Measurements from ENCODE around the gene LSM14B. TPM values are rescaled to one million over a fixed set of nuclear protein-coding genes. Genes with fewer than 3 reads are reported as not detected.
"Not testable (repeated sequence)": the region's sequence is repeated elsewhere in the genome, so short reads cannot be mapped to it uniquely, and the experiment has no call there.

LSM14B gene
- total RNA-seq, 1 experiment from 2014 or later, result 51.3 TPM

GRCh38 chr20:62112368-62112767 lies 9.9 kb upstream of the LSM14B start (continued):
- TF ChIP-seq YY1 (IDR thresholded peaks at IDR 0.05; ENCODE audit: extremely low read depth, insufficient replicate concordance, low read depth, low read length) (no peak), SIN3A (IDR thresholded peaks at IDR 0.05; ENCODE audit: low read depth) (no peak), MAX (IDR thresholded peaks at IDR 0.05) (no peak), TCF7L2 (IDR thresholded peaks at IDR 0.05; ENCODE audit: borderline replicate concordance, extremely low read depth, insufficient read depth, insufficient read length) (no peak), JUND (IDR thresholded peaks at IDR 0.05) (no peak), EGR1 (IDR thresholded peaks at IDR 0.05; ENCODE audit: low read depth) (no peak), RAD21 (IDR thresholded peaks at IDR 0.05; ENCODE audit: low read depth) (no peak)

GRCh38 chr20:62114894-62115293 lies 7.4 kb upstream of the LSM14B start:
- Histone ChIP-seq H3K79me2 (ENCODE audit: insufficient read depth, low read length) (no peaks in the 10 kb centered on the region), H4K20me1 (ENCODE audit: insufficient read depth) (no peaks in the 10 kb centered on the region), H3K27me3 (ENCODE audit: insufficient read depth, low read length) (no peaks in the 10 kb centered on the region), H3K4me2 (ENCODE audit: low read length) (no peak overlapping the region), H3K4me3 (replicated peaks in 1 of 2; ENCODE audit: low read depth in 1 of 2, low read length in 2 of 2) (no peak overlapping the region), H3K4me1 (ENCODE audit: control insufficient read depth in 1 of 2, insufficient read depth in 2 of 2, low read length in 2 of 2) (no peaks in the 10 kb centered on the region), H3K9ac (ENCODE audit: low read length) (no peak overlapping the region), H3K9me3 (ENCODE audit: control insufficient read depth in 1 of 2, insufficient read depth in 1 of 2, low read depth in 1 of 2, low read length in 2 of 2) (peaks cover 0 to 7% of the 10 kb centered on the region in 2 experiments; a peak in 1 of 4 replicates), H3K9me2 (ENCODE audit: insufficient read depth) (no peaks in the 10 kb centered on the region), H3K27ac (ENCODE audit: low read depth, low read length) (no peak overlapping the region), H2AFZ (ENCODE audit: low read depth, low read length, poor library complexity, severe bottlenecking) (no peak overlapping the region), H3K36me3 (ENCODE audit: control insufficient read depth in 1 of 2, insufficient read depth in 2 of 2, low read length in 2 of 2) (no peaks in the 10 kb centered on the region)
- ATAC-seq (no peak), DNase-seq (ENCODE audit: low read depth, low spot score) (no peak)
- BruUV-seq (replicated peaks), result no TSS peak
- POLR2A ChIA-PET, result no interaction called here
- CTCF ChIA-PET, result no interaction called here
- RAD21 ChIA-PET (ENCODE audit: low non-redundant PET in 1 of 2, low total read pairs in 2 of 2, uncharacterized antibody in 2 of 2, unreplicated experiment in 2 of 2), result no interaction called here
- intact Hi-C loops (cut with micrococcal nuclease), result no loop called here
- TF ChIP-seq ELF1 (IDR thresholded peaks at IDR 0.05; ENCODE audit: borderline replicate concordance, low read depth) (no peak), POLR2AphosphoS5 (IDR thresholded peaks at IDR 0.05; ENCODE audit: low read depth, low read length) (no peak), TCF7L2 (IDR thresholded peaks at IDR 0.05; ENCODE audit: borderline replicate concordance, extremely low read depth, insufficient read depth, insufficient read length) (no peak), RAD21 (IDR thresholded peaks at IDR 0.05; ENCODE audit: low read depth) (no peak), REST (IDR thresholded peaks at IDR 0.05; ENCODE audit: low read depth) (no peak), JUND (IDR thresholded peaks at IDR 0.05) (no peak), YY1 (IDR thresholded peaks at IDR 0.05; ENCODE audit: extremely low read depth, insufficient replicate concordance, low read depth, low read length) (no peak), ZFX (IDR thresholded peaks at IDR 0.05) (no peak), MAX (IDR thresholded peaks at IDR 0.05) (no peak), CEBPB (IDR thresholded peaks at IDR 0.05; ENCODE audit: low read depth) (no peak), CBX3 (IDR thresholded peaks at IDR 0.05; ENCODE audit: low read depth) (no peak), SP1 (IDR thresholded peaks at IDR 0.05; ENCODE audit: low read depth) (no peak)

- H3K4me3 ChIP-seq (replicated peaks in 1 of 2; ENCODE audit: low read depth in 1 of 2, low read length in 2 of 2); H4K20me1 ChIP-seq (ENCODE audit: insufficient read depth); H3K27me3 ChIP-seq (ENCODE audit: insufficient read depth, low read length); ATAC-seq; H3K79me2 ChIP-seq (ENCODE audit: insufficient read depth, low read length); DNase-seq (ENCODE audit: low read depth, low spot score); H3K4me2 ChIP-seq (ENCODE audit: low read length); H3K27ac ChIP-seq (ENCODE audit: low read depth, low read length); RAD21 ChIA-PET (ENCODE audit: low non-redundant PET in 1 of 2, low total read pairs in 2 of 2, uncharacterized antibody in 2 of 2, unreplicated experiment in 2 of 2); CTCF ChIA-PET; intact Hi-C loops (cut with micrococcal nuclease); H2AFZ ChIP-seq (ENCODE audit: low read depth, low read length, poor library complexity, severe bottlenecking); POLR2A ChIA-PET; H3K9ac ChIP-seq (ENCODE audit: low read length); BruUV-seq (replicated peaks); H3K9me3 ChIP-seq (ENCODE audit: control insufficient read depth in 1 of 2, insufficient read depth in 1 of 2, low read depth in 1 of 2, low read length in 2 of 2); H3K4me1 ChIP-seq (ENCODE audit: control insufficient read depth in 1 of 2, insufficient read depth in 2 of 2, low read length in 2 of 2); H3K9me2 ChIP-seq (ENCODE audit: insufficient read depth); H3K36me3 ChIP-seq (ENCODE audit: control insufficient read depth in 1 of 2, insufficient read depth in 2 of 2, low read length in 2 of 2): not testable (repeated sequence)
Observed at GRCh38 chr20:62115800-62116407, 6.4 kb upstream of the LSM14B start.
